SU-DHL-6 (cell line): ENCODE results near the gene PPFIBP1.

Source experiments
- CTCF ChIP-seq: fragments of 200-600 bp; sonication (generic); IDR thresholded peaks from one replicate; pipeline ENCODE4 v1.5.1; 2017; ENCODE audit warnings: antibody characterized with exemption, mild to moderate bottlenecking, low read length, moderate library complexity; ENCODE audit not compliant: insufficient read depth, poor library complexity, severe bottlenecking
- EZH2phosphoT487 ChIP-seq: fragments of 200-600 bp; sonication (generic), shearing (Covaris generic); conservative IDR thresholded peaks from 2 replicates; pipeline ENCODE4 v1.6.1; 2018; ENCODE audit warnings: mild to moderate bottlenecking, antibody characterized with exemption, low read length, moderate library complexity, mixed read lengths

GRCh38 chr12:27733791-27734190, 209.8 kb downstream of the PPFIBP1 start:
- no peak for TF ChIP-seq CTCF
- TF ChIP-seq EZH2phosphoT487: no peak
